IMR-90 (cell line): ENCODE data around the gene ITFG1. TPM values are rescaled to one million over a fixed set of nuclear protein-coding genes. Genes with fewer than 3 reads are reported as not detected.
A peak's percentile ranks its signal among the peaks of the same experiment; 100 is the strongest.

Experiments used
- ATAC-seq: fragments of 200-7000 bp; cut with Tn5 transposase; 2 replicates; pipeline ENCODE4 v1.9.1; 2020; ENCODE audit warnings: low read depth, mild to moderate bottlenecking, moderate library complexity
- BruUV-seq: library from RNA; stranded (reverse); fragments of 400-500 nt; replicated peaks from 2 replicates; lab custom pipeline; 2021; lab: Mats Ljungman, UMichigan
- CTCF ChIA-PET: fragments of 300-600 bp; formaldehyde crosslinking; extraction: SDS; loops from one replicate; lab custom pipeline; 2021; ENCODE audit warnings: antibody characterized with exemption; lab: Yijun Ruan, JAX
- POLR2A ChIA-PET: fragments of 300-600 bp; sonication (Branson Sonifier 250); formaldehyde crosslinking; loops from one replicate; lab custom pipeline; 2022; ENCODE audit warnings: antibody characterized with exemption; ENCODE audit not compliant: unreplicated experiment; lab: Charles Lee
- DNase-seq: peaks from one replicate; pipeline ENCODE4 v3.0.0; 2013
- H2AFZ ChIP-seq: replicated peaks from 2 replicates; pipeline ENCODE3; 2013; ENCODE audit warnings: low read length, mild to moderate bottlenecking; ENCODE audit not compliant: poor library complexity
- H2AK5ac ChIP-seq: 2 replicates; pipeline ENCODE4 v1.6.1; 2013; ENCODE audit warnings: low read depth, low read length, inconsistent platforms
- H2AK9ac ChIP-seq: replicated peaks from 2 replicates; pipeline ENCODE3; 2013; ENCODE audit warnings: mild to moderate bottlenecking, low read depth, low read length, moderate library complexity; ENCODE audit not compliant: poor library complexity
- H2BK120ac ChIP-seq: 2 replicates; pipeline ENCODE4 v1.6.1; 2013; ENCODE audit warnings: low read depth, low read length, inconsistent platforms
- H2BK15ac ChIP-seq: 3 replicates; pipeline ENCODE4 v1.6.1; 2013; ENCODE audit warnings: low read depth, low read length, inconsistent platforms
- H2BK20ac ChIP-seq: 2 replicates; pipeline ENCODE4 v1.6.1; 2013; ENCODE audit warnings: low read depth, mild to moderate bottlenecking, inconsistent platforms, low read length, moderate library complexity
- H2BK5ac ChIP-seq: 2 replicates; pipeline ENCODE4 v1.6.1; 2013; ENCODE audit warnings: mild to moderate bottlenecking, low read depth, low read length, inconsistent platforms; ENCODE audit not compliant: poor library complexity, severe bottlenecking
- H3K14ac ChIP-seq: replicated peaks from 2 replicates; pipeline ENCODE4 v1.6.1; 2013; ENCODE audit warnings: low read depth, low read length, inconsistent platforms
- H3K18ac ChIP-seq: 2 replicates; pipeline ENCODE4 v1.6.1; 2013; ENCODE audit warnings: low read depth, low read length, control low read depth
- H3K23ac ChIP-seq: 2 replicates; pipeline ENCODE4 v1.6.1; 2013; ENCODE audit warnings: low read depth, low read length, inconsistent platforms
- H3K27ac ChIP-seq: 2 replicates; pipeline ENCODE4 v1.5.1; 2013; ENCODE audit warnings: mild to moderate bottlenecking, control low read depth, low read length; ENCODE audit not compliant: insufficient read depth
- H3K27me3 ChIP-seq: 2 replicates; pipeline ENCODE4 v1.6.1; 2013; ENCODE audit warnings: low read length; ENCODE audit not compliant: control insufficient read depth, insufficient read depth
- H3K36me3 ChIP-seq: 2 replicates; pipeline ENCODE4 v1.6.1; 2013; ENCODE audit warnings: low read length, mixed read lengths; ENCODE audit not compliant: control insufficient read depth, insufficient read depth
- H3K4ac ChIP-seq: 2 replicates; pipeline ENCODE4 v1.6.1; 2013; ENCODE audit warnings: low read depth, low read length, inconsistent platforms
- H3K4me1 ChIP-seq: 2 replicates; pipeline ENCODE4 v1.6.1; 2013; ENCODE audit warnings: low read length, mixed read lengths; ENCODE audit not compliant: control insufficient read depth, insufficient read depth
- H3K4me2 ChIP-seq: 2 replicates; pipeline ENCODE4 v1.6.1; 2013; ENCODE audit warnings: low read depth, mild to moderate bottlenecking, control low read depth, low read length, moderate library complexity
- H3K4me3 ChIP-seq: 2 replicates; pipeline ENCODE4 v1.5.1; 2013; ENCODE audit warnings: low read depth, mild to moderate bottlenecking, control low read depth, low read length, moderate library complexity; ENCODE audit not compliant: insufficient read depth
- H3K56ac ChIP-seq: 2 replicates; pipeline ENCODE4 v1.6.1; 2013; ENCODE audit warnings: low read length, inconsistent platforms; ENCODE audit not compliant: insufficient read depth; ENCODE audit errors: extremely low read depth
- H3K79me1 ChIP-seq, 2 experiments: 2 replicates each; pipeline ENCODE4 v1.6.1; 2013; ENCODE audit warnings: low read length in 2 of 2, inconsistent platforms in 1 of 2, low read depth in 1 of 2
- H3K9ac ChIP-seq: 2 replicates; pipeline ENCODE4 v1.6.1; 2013; ENCODE audit warnings: low read depth, low read length, control low read depth
- H3K9me1 ChIP-seq: 2 replicates; pipeline ENCODE4 v1.6.1; 2013; ENCODE audit warnings: low read length, inconsistent platforms; ENCODE audit not compliant: insufficient read depth
- H3K9me3 ChIP-seq: 2 replicates; pipeline ENCODE4 v1.6.1; 2013; ENCODE audit warnings: low read length; ENCODE audit not compliant: control insufficient read depth, insufficient read depth
- H4K20me1 ChIP-seq: 2 replicates; pipeline ENCODE4 v1.6.1; 2013; ENCODE audit warnings: low read length, inconsistent platforms; ENCODE audit not compliant: insufficient read depth
- H4K5ac ChIP-seq: 2 replicates; pipeline ENCODE4 v1.6.1; 2013; ENCODE audit warnings: mild to moderate bottlenecking, low read depth, low read length, control low read depth
- H4K8ac ChIP-seq, 2 experiments: 2 replicates each; pipeline ENCODE4 v1.6.1; 2013; ENCODE audit warnings: low read depth in 2 of 2, low read length in 2 of 2, control low read depth in 1 of 2, inconsistent platforms in 1 of 2
- H4K91ac ChIP-seq: 2 replicates; pipeline ENCODE4 v1.6.1; 2013; ENCODE audit warnings: low read depth, low read length, inconsistent platforms; ENCODE audit not compliant: insufficient read depth
- CHD1 ChIP-seq: IDR thresholded peaks from 2 replicates; pipeline ENCODE4 v1.6.1; 2012; ENCODE audit warnings: low read depth, low read length, improper control_type of control experiment
- MAFK ChIP-seq: IDR thresholded peaks from 2 replicates; pipeline ENCODE4 v1.6.1; 2012; ENCODE audit warnings: low read depth, low read length, improper control_type of control experiment
- MAZ ChIP-seq: IDR thresholded peaks from 2 replicates; pipeline ENCODE4 v1.6.1; 2012; ENCODE audit warnings: low read depth, mild to moderate bottlenecking, low read length, improper control_type of control experiment, moderate library complexity, borderline replicate concordance
- MXI1 ChIP-seq: IDR thresholded peaks from 2 replicates; pipeline ENCODE4 v1.6.1; 2012; ENCODE audit warnings: low read depth, mild to moderate bottlenecking, low read length, moderate library complexity, borderline replicate concordance
- NFE2L2 ChIP-seq: fragments of 150-350 bp; IDR thresholded peaks from 2 replicates; pipeline ENCODE4 v1.6.1; 2016; ENCODE audit warnings: low read depth, mild to moderate bottlenecking, low read length
- SMC3 ChIP-seq: fragments of 150-350 bp; IDR thresholded peaks from 2 replicates; pipeline ENCODE4 v1.6.1; 2016; ENCODE audit warnings: low read depth, mild to moderate bottlenecking, antibody characterized with exemption, low read length, moderate library complexity
- WGBS, 2 experiments: methylation state at CpG; one replicate each; pipeline versions ENCODE4 v1.1.5 to v1.1.7; 2013; ENCODE audit warnings: missing lambda C conversion rate in 2 of 2; ENCODE audit not compliant: insufficient read length in 1 of 2; ENCODE audit errors: extremely low coverage in 2 of 2; 5-methylcytosine and 5-hydroxymethylcytosine counted together
- dilution Hi-C: fragments of 300-500 bp; cut with HindIII; formaldehyde crosslinking; loops from one replicate; pipeline ENCODE4 v1.14.3; 2018; ENCODE audit warnings: low sequenced_read_pairs; ENCODE audit not compliant: unreplicated experiment
- in situ Hi-C: fragments of 300-500 bp; cut with MboI; formaldehyde crosslinking; loops from 3 replicates; pipeline ENCODE4 v1.14.3; 2019; ENCODE audit warnings: low sequenced_read_pairs, inconsistent platforms, mixed read lengths
- intact Hi-C: fragments of 100-400 bp; cut with micrococcal nuclease; formaldehyde crosslinking; loops from 2 replicates; pipeline ENCODE4 v1.10.0; 2022
- polyA plus RNA-seq, 3 experiments: library from polyadenylated mRNA; depleted of rRNA; stranded (reverse); fragments of >200 nt; gene quantifications; 2 replicates each; pipeline ENCODE4 v1.2.3, GENCODE V29; 2012; ENCODE audit warnings: low replicate concordance in 1 of 3
- total RNA-seq: library from RNA; depleted of rRNA; stranded (reverse); fragments of >200 nt; gene quantifications from 2 replicates; pipeline ENCODE4 v1.2.3, GENCODE V29; 2012

Gene ITFG1
- total and polyA plus RNA-seq, 2 of the 4 experiments (the other 2 are of a cell fraction), result 54.3 to 60.4 TPM

DNA sequence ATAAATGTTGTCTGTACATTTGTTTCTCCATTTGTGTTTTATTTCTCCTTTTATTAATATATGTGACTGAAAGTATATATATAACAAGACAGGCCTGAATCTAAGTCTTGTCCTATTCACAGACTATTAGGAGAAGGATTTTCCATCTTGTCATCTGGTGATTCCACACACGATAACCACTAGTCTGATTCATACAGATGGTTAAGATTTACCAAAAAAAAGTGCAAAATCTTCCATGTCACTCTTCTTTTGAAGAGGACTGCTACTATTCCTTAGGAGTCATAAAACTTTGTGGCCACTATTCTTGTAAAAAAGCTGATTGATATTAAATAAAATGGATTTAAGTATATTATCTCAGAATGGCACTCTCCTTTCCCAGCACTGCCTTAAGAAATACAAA, 156.3 kb downstream of the ITFG1 start:
- H3K9me1 ChIP-seq, result no peaks in the 10 kb centered on the region
- DNase-seq (peak; percentile 24), ATAC-seq (peak; percentile 57)
- intact Hi-C loops, result no loop called here
- POLR2A ChIA-PET, result no interaction called here
- dilution Hi-C loops, result no loop called here
- H3K18ac ChIP-seq, result no peak overlapping the region; the same call in 1 of the 2 replicates
- H4K20me1 ChIP-seq, result no peaks in the 10 kb centered on the region
- H3K9ac ChIP-seq, result no peak overlapping the region
- H3K79me1 ChIP-seq, result 0 out of 4 replicates have a peak, but pooled peaks cover 0 to 3% of the 10 kb centered on the region in 2 experiments
- no peak overlapping the region for H2AFZ ChIP-seq
- no peak overlapping the region for H4K91ac ChIP-seq
- H3K27me3 ChIP-seq, result no peaks in the 10 kb centered on the region
- CTCF ChIA-PET, result no interaction called here
- no peak overlapping the region for H3K27ac ChIP-seq
- H2BK15ac ChIP-seq, result no peak overlapping the region
- no peak overlapping the region for H3K4me2 ChIP-seq
- in situ Hi-C loops, result no loop called here
- H3K4me1 ChIP-seq, result peaks cover 3% of the 10 kb centered on the region; the same call in 1 of the 2 replicates
- TF ChIP-seq MAZ (no peak), CHD1 (no peak), SMC3 (no peak), NFE2L2 (no peak), MAFK (no peak), MXI1 (no peak)
- H3K4me3 ChIP-seq, result no peak overlapping the region
- no peaks in the 10 kb centered on the region for H3K9me3 ChIP-seq
- no CpG with 5 or more reads among the region's 1 CpG for WGBS, 2 experiments
- H2AK5ac ChIP-seq, result no peak overlapping the region
- no peaks in the 10 kb centered on the region for H3K36me3 ChIP-seq
- H3K56ac ChIP-seq, result no peak overlapping the region
- H2BK20ac ChIP-seq, result no peak overlapping the region
- no TSS peak for BruUV-seq
- H2AK9ac ChIP-seq, result no peak overlapping the region
- H2BK5ac ChIP-seq, result peak overlapping the region; percentile 53
- H3K4ac ChIP-seq, result no peak overlapping the region
- H3K23ac ChIP-seq, result no peak overlapping the region
- no peak overlapping the region for H2BK120ac ChIP-seq
- no peak overlapping the region for H4K8ac ChIP-seq
- no peak overlapping the region for H3K14ac ChIP-seq
- no peak overlapping the region for H4K5ac ChIP-seq
